IPS-11a (cell line): ENCODE measurements around the gene PIWIL4.
"Not testable (repeated sequence)": the region's sequence is repeated elsewhere in the genome, so short reads cannot be mapped to it uniquely, and the experiment has no call there.

ENCODE experiments used
- H3K4me3 ChIP-seq: one replicate; pipeline ENCODE4 v1.5.1; 2013; ENCODE audit warnings: low read depth, low read length, control low read depth

The PIWIL4 gene

GRCh38 chr11:94632356-94632755 lies 65.2 kb downstream of the PIWIL4 start:
- H3K4me3 ChIP-seq = no peak overlapping the region

GRCh38 chr11:94635072-94635471 lies 67.9 kb downstream of the PIWIL4 start:
- H3K4me3 ChIP-seq = no peak overlapping the region

GRCh38 chr11:94636388-94636949 lies 69.3 kb downstream of the PIWIL4 start:
- no peak overlapping the region for H3K4me3 ChIP-seq

- no peak overlapping the region for H3K4me3 ChIP-seq
These were observed 71.2 kb downstream of the PIWIL4 start for GRCh38 chr11:94638301-94638901.

GRCh38 chr11:94638902-94639373 lies 71.8 kb downstream of the PIWIL4 start:
- H3K4me3 ChIP-seq = no peak overlapping the region

GRCh38 chr11:94639901-94640721 lies 72.9 kb downstream of the PIWIL4 start:
- H3K4me3 ChIP-seq = no peak overlapping the region

GRCh38 chr11:94641167-94641761 lies 74.1 kb downstream of the PIWIL4 start:
- no peak overlapping the region for H3K4me3 ChIP-seq

- not testable (repeated sequence) for H3K4me3 ChIP-seq
These were observed 76.0 kb downstream of the PIWIL4 start for GRCh38 chr11:94643186-94643585.

GRCh38 chr11:94647926-94648325 lies 80.8 kb downstream of the PIWIL4 start:
- H3K4me3 ChIP-seq = no peak overlapping the region

- H3K4me3 ChIP-seq = no peak overlapping the region
These were observed 81.6 kb downstream of the PIWIL4 start for GRCh38 chr11:94648789-94649188.

- H3K4me3 ChIP-seq = no peak overlapping the region
These were observed 82.1 kb downstream of the PIWIL4 start for GRCh38 chr11:94649254-94649653.

- H3K4me3 ChIP-seq = peak overlapping the region; percentile 13
These were observed 82.9 kb downstream of the PIWIL4 start for GRCh38 chr11:94649964-94650623.

- peak overlapping the region; percentile 13 for H3K4me3 ChIP-seq
These were observed 83.6 kb downstream of the PIWIL4 start for GRCh38 chr11:94650756-94651155.

- no peak overlapping the region for H3K4me3 ChIP-seq
These were observed 85.6 kb downstream of the PIWIL4 start for GRCh38 chr11:94652735-94653284.

GRCh38 chr11:94653561-94653960 lies 86.4 kb downstream of the PIWIL4 start:
- no peak overlapping the region for H3K4me3 ChIP-seq

- H3K4me3 ChIP-seq = no peak overlapping the region
These were observed 87.0 kb downstream of the PIWIL4 start for GRCh38 chr11:94654201-94654600.

GRCh38 chr11:94655291-94655690 lies 88.1 kb downstream of the PIWIL4 start:
- no peak overlapping the region for H3K4me3 ChIP-seq

GRCh38 chr11:94655956-94656355 lies 88.8 kb downstream of the PIWIL4 start:
- H3K4me3 ChIP-seq = no peak overlapping the region

GRCh38 chr11:94656968-94657367 lies 89.8 kb downstream of the PIWIL4 start:
- no peak overlapping the region for H3K4me3 ChIP-seq

GRCh38 chr11:94657629-94658028 lies 90.5 kb downstream of the PIWIL4 start:
- no peak overlapping the region for H3K4me3 ChIP-seq

- no peak overlapping the region for H3K4me3 ChIP-seq
These were observed 91.2 kb downstream of the PIWIL4 start for GRCh38 chr11:94658386-94658785.
